AG04449 (cell line): ENCODE data around the gene DACH1.

ENCODE experiments used
- CTCF ChIA-PET: fragments of 350-600 bp; formaldehyde crosslinking; extraction: SDS; loops from one replicate; lab custom pipeline; 2021; ENCODE audit warnings: antibody characterized with exemption; lab: Yijun Ruan, JAX
- POLR2A ChIA-PET: fragments of 400-600, 350-600 bp; formaldehyde crosslinking; extraction: SDS; loops from one replicate; lab custom pipeline; 2020; ENCODE audit warnings: antibody characterized with exemption, inconsistent platforms; lab: Yijun Ruan, JAX
- DNase-seq: peaks from one replicate; pipeline ENCODE4 v3.0.0-alpha.2; 2010; ENCODE audit warnings: low read depth, low spot score
- H3K4me3 ChIP-seq: 2 replicates; pipeline ENCODE4 v1.5.1; 2011; ENCODE audit warnings: low read depth, mild to moderate bottlenecking, control low read depth, low read length
- TF ChIP-seq, protein P1 (sequence below): IDR thresholded peaks from one replicate; pipeline ENCODE4 v1.5.1; 2011; ENCODE audit warnings: mild to moderate bottlenecking, moderate library complexity, low read length, control low read depth, inconsistent platforms; ENCODE audit not compliant: insufficient read depth; ENCODE audit errors: missing control alignments

The DACH1 gene

GRCh38 chr13:71806886-71807285 lies 60.1 kb downstream of the DACH1 start:
- ChIA-PET POLR2A (no interaction called here), CTCF (no interaction called here)
- no peak for DNase-seq
- TF ChIP-seq, protein P1, sequence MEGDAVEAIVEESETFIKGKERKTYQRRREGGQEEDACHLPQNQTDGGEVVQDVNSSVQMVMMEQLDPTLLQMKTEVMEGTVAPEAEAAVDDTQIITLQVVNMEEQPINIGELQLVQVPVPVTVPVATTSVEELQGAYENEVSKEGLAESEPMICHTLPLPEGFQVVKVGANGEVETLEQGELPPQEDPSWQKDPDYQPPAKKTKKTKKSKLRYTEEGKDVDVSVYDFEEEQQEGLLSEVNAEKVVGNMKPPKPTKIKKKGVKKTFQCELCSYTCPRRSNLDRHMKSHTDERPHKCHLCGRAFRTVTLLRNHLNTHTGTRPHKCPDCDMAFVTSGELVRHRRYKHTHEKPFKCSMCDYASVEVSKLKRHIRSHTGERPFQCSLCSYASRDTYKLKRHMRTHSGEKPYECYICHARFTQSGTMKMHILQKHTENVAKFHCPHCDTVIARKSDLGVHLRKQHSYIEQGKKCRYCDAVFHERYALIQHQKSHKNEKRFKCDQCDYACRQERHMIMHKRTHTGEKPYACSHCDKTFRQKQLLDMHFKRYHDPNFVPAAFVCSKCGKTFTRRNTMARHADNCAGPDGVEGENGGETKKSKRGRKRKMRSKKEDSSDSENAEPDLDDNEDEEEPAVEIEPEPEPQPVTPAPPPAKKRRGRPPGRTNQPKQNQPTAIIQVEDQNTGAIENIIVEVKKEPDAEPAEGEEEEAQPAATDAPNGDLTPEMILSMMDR, result no peak
- no peak overlapping the region for H3K4me3 ChIP-seq

DNA sequence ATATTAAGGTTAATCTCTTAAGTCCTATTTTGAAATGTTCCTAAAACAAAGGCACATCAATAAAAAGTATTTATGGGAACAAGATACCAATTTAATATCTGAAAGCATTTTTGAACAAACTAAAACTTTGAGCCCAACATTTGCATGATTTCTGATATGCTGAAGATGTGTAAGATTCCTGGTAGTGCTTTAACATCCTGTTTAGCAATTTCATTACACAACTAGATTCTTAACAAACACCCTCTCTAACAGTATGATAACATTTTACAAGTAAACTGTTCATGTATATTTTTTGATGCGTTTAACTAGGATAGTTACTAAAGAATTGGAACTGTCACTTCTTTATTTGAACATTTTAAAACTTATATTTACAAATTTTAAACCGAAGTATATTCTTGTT lies 63.9 kb downstream of the DACH1 start:
- no peak for DNase-seq
- TF ChIP-seq, protein P1, result no peak
- POLR2A ChIA-PET, result no interaction called here
- H3K4me3 ChIP-seq, result no peak overlapping the region
- CTCF ChIA-PET, result no interaction called here

DNA sequence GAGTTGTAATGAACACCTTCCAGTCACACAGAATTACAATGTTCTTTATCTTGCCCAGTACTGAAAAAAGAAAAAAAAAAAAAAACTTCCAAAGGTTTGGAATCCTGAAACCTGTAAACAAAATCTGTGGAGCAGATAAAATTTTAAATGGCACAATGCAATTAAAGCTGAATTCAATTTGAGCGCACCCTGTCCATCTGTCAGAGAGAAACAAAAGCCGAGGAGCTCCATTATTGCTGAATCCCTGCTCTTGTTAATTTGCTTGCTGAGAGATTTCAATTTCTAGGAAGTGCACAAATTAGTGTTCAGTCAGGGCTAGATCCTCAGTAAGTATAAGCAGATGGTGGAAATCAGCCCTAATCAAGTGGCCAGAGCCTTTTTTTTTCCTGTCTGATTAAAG lies 65.2 kb downstream of the DACH1 start:
- no peak for DNase-seq
- TF ChIP-seq, protein P1, result no peak
- ChIA-PET CTCF (no interaction called here), POLR2A (no interaction called here)
- no peak overlapping the region for H3K4me3 ChIP-seq

DNA sequence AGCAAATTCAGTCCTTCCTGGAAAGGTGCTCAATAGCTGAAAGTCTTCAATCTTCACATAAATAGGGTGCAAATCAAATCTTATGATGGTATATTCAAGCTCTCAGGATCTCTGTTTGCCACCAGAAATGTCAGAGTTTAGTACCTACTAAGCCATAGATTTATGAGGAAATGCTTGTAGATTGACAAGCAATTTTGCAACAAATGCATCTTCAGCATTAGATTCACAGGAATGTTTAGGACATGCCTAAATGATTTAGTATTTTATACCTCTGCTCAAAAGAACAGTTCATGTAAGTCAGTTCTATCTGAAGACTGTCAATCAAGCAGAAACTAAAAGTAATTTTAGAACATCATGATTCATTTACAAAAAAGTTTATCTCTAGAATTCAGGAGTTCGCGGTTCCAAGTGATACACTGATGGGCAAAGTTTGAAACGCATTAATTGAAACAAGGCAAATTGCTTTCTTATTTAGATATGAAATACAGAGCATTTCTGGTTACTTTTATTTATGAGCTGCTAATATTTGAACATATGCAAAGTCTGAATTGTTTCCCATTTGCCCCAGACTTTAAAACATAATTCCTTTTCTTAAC lies 65.7 kb downstream of the DACH1 start:
- ChIA-PET POLR2A (no interaction called here), CTCF (no interaction called here)
- H3K4me3 ChIP-seq, result no peak overlapping the region
- no peak for DNase-seq
- TF ChIP-seq, protein P1, result no peak

DNA sequence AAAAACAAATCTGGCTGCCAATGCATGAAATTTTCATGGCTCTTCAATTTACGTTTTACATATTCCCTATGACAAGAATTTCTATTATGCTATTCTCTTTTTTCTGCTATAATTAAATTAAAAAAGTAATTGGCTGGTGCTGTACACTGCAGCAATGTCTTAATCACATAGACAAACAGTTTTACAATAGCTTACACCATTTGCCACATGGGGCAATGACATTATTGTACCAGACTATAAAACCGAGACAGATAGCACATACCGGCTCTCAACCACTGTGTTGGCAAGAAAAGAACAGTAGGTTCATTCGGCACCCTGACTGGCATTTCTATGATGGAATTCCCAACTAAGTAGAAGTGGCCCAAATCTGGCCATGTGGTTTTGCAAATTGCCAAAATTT lies 67.7 kb downstream of the DACH1 start:
- POLR2A ChIA-PET, result no interaction called here

DNA sequence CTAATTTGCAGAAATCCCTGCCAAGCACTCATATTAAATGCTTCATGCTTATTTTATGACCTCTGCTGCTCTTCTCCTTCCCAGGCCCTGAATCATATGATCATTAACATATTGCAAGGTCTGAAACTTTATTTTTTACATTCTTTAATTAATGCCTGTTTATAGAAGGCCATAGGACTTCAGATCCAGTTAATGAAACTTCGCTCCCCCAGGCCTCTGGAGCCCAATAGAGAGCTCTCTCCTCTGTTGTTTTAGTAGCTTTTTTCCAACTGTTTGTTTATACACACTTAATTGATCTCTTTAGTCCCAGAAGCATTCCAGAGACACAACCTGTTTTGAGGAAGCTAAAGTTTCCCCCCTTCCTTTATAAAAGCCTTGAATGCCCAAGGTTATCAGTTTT lies 68.3 kb downstream of the DACH1 start:
- CTCF ChIA-PET, result no interaction called here
- POLR2A ChIA-PET, result no interaction called here
- TF ChIP-seq, protein P1, result no peak
- no peak for DNase-seq
- no peak overlapping the region for H3K4me3 ChIP-seq

More for the DNA sequence above, 67.7 kb downstream of the DACH1 start:
- H3K4me3 ChIP-seq, result no peak overlapping the region
- TF ChIP-seq, protein P1, result no peak
- DNase-seq, result no peak
- CTCF ChIA-PET, result no interaction called here
